Activated naive CD8-positive, alpha-beta T cell treated with anti-CD3 and anti-CD28 coated beads, Interleukin-2, amount 50 U/mL, for 24 hours (primary cell): ENCODE results near the gene MYL2.

ENCODE experiments used
- ATAC-seq: fragments of 150-1000 bp; cut with Tn5 transposase; one replicate; pipeline ENCODE4 v1.10.0; 2021
- DNase-seq: peaks from one replicate; pipeline ENCODE4 v3.0.0; 2021
- H3K27ac Mint-ChIP-seq: one replicate; pipeline ENCODE4 v1.8.0; 2021; ENCODE audit warnings: mild to moderate bottlenecking, mixed read lengths
- H3K27me3 Mint-ChIP-seq: one replicate; pipeline ENCODE4 v1.8.0; 2021; ENCODE audit warnings: mixed read lengths
- H3K36me3 Mint-ChIP-seq: one replicate; pipeline ENCODE4 v1.8.0; 2021; ENCODE audit warnings: low read depth, mixed read lengths
- H3K4me1 Mint-ChIP-seq: one replicate; pipeline ENCODE4 v1.8.0; 2021; ENCODE audit warnings: mixed read lengths
- H3K4me3 Mint-ChIP-seq: one replicate; pipeline ENCODE4 v1.8.0; 2021; ENCODE audit warnings: mild to moderate bottlenecking, moderate library complexity, mixed read lengths
- H3K9me3 Mint-ChIP-seq: one replicate; pipeline ENCODE4 v1.8.0; 2021; ENCODE audit warnings: mixed read lengths

The MYL2 gene

GRCh38 chr12:110917961-110918360, 2.4 kb downstream of the MYL2 start:
- Mint-ChIP-seq H3K27ac (no peak overlapping the region), H3K27me3 (peaks cover 5% of the 10 kb centered on the region), H3K4me3 (no peak overlapping the region), H3K4me1 (peaks cover 2% of the 10 kb centered on the region), H3K9me3 (no peaks in the 10 kb centered on the region), H3K36me3 (no peaks in the 10 kb centered on the region)
- ATAC-seq (no peak), DNase-seq (no peak)

- H3K9me3 Mint-ChIP-seq, result no peaks in the 10 kb centered on the region
- peaks cover 5% of the 10 kb centered on the region for H3K27me3 Mint-ChIP-seq
- no peak for DNase-seq
- H3K4me1 Mint-ChIP-seq, result peaks cover 2% of the 10 kb centered on the region
- no peak overlapping the region for H3K4me3 Mint-ChIP-seq
- H3K27ac Mint-ChIP-seq, result no peak overlapping the region
- no peak for ATAC-seq
- H3K36me3 Mint-ChIP-seq, result no peaks in the 10 kb centered on the region
Observed at GRCh38 chr12:110917467-110917866, 2.9 kb downstream of the MYL2 start.

- Mint-ChIP-seq H3K36me3 (no peaks in the 10 kb centered on the region), H3K9me3 (no peaks in the 10 kb centered on the region), H3K27ac (no peak overlapping the region), H3K27me3 (peaks cover 5% of the 10 kb centered on the region), H3K4me3 (no peak overlapping the region), H3K4me1 (peaks cover 2% of the 10 kb centered on the region)
- ATAC-seq (no peak), DNase-seq (no peak)
Observed at GRCh38 chr12:110916295-110916875, 4.0 kb downstream of the MYL2 start.

GRCh38 chr12:110913119-110914056, 7.0 kb downstream of the MYL2 start:
- Mint-ChIP-seq H3K36me3 (no peaks in the 10 kb centered on the region), H3K27me3 (no peaks in the 10 kb centered on the region), H3K4me1 (peaks cover 2% of the 10 kb centered on the region), H3K27ac (peak overlapping the region; percentile 0), H3K4me3 (no peak overlapping the region), H3K9me3 (no peaks in the 10 kb centered on the region)
- DNase-seq (no peak), ATAC-seq (peak; percentile 46)

- Mint-ChIP-seq H3K36me3 (no peaks in the 10 kb centered on the region), H3K4me3 (no peak overlapping the region), H3K4me1 (peaks cover 2% of the 10 kb centered on the region), H3K9me3 (no peaks in the 10 kb centered on the region), H3K27ac (no peak overlapping the region), H3K27me3 (no peaks in the 10 kb centered on the region)
- DNase-seq (no peak), ATAC-seq (no peak)
Observed at GRCh38 chr12:110912263-110912662, 8.1 kb downstream of the MYL2 start.

- no peak for ATAC-seq
Observed at GRCh38 chr12:110908377-110909152, 11.8 kb downstream of the MYL2 start.

GRCh38 chr12:110907583-110907982, 12.8 kb downstream of the MYL2 start:
- Mint-ChIP-seq H3K27ac (no peak overlapping the region), H3K36me3 (no peaks in the 10 kb centered on the region), H3K27me3 (no peaks in the 10 kb centered on the region), H3K4me3 (no peak overlapping the region), H3K9me3 (no peaks in the 10 kb centered on the region), H3K4me1 (no peaks in the 10 kb centered on the region)
- no peak for DNase-seq
- ATAC-seq, result no peak

More at GRCh38 chr12:110908377-110909152, 11.8 kb downstream of the MYL2 start:
- DNase-seq, result no peak
- no peaks in the 10 kb centered on the region for H3K4me1 Mint-ChIP-seq
- no peaks in the 10 kb centered on the region for H3K9me3 Mint-ChIP-seq
- H3K4me3 Mint-ChIP-seq, result no peak overlapping the region
- H3K27me3 Mint-ChIP-seq, result no peaks in the 10 kb centered on the region
- no peaks in the 10 kb centered on the region for H3K36me3 Mint-ChIP-seq
- no peak overlapping the region for H3K27ac Mint-ChIP-seq

GRCh38 chr12:110906985-110907384, 13.4 kb downstream of the MYL2 start:
- H3K9me3 Mint-ChIP-seq, result no peaks in the 10 kb centered on the region
- ATAC-seq, result no peak
- H3K27me3 Mint-ChIP-seq, result no peaks in the 10 kb centered on the region
- no peaks in the 10 kb centered on the region for H3K36me3 Mint-ChIP-seq
- H3K4me3 Mint-ChIP-seq, result no peak overlapping the region
- no peaks in the 10 kb centered on the region for H3K4me1 Mint-ChIP-seq
- no peak overlapping the region for H3K27ac Mint-ChIP-seq
- DNase-seq, result no peak

- no peaks in the 10 kb centered on the region for H3K9me3 Mint-ChIP-seq
- H3K4me1 Mint-ChIP-seq, result no peaks in the 10 kb centered on the region
- no peaks in the 10 kb centered on the region for H3K27me3 Mint-ChIP-seq
- DNase-seq, result no peak
- ATAC-seq, result no peak
- no peak overlapping the region for H3K27ac Mint-ChIP-seq
- no peak overlapping the region for H3K4me3 Mint-ChIP-seq
- H3K36me3 Mint-ChIP-seq, result no peaks in the 10 kb centered on the region
Observed at GRCh38 chr12:110906516-110906915, 13.9 kb downstream of the MYL2 start.

- Mint-ChIP-seq H3K27me3 (no peaks in the 10 kb centered on the region), H3K9me3 (no peaks in the 10 kb centered on the region), H3K27ac (no peak overlapping the region), H3K4me3 (no peak overlapping the region), H3K36me3 (no peaks in the 10 kb centered on the region), H3K4me1 (no peaks in the 10 kb centered on the region)
- no peak for DNase-seq
- no peak for ATAC-seq
Observed at GRCh38 chr12:110906083-110906482, 14.3 kb downstream of the MYL2 start.

GRCh38 chr12:110903511-110903910, 16.9 kb downstream of the MYL2 start:
- H3K4me1 Mint-ChIP-seq, result no peaks in the 10 kb centered on the region

GRCh38 chr12:110901401-110901800, 19.0 kb downstream of the MYL2 start:
- Mint-ChIP-seq H3K36me3 (no peaks in the 10 kb centered on the region), H3K27ac (no peak overlapping the region), H3K4me1 (no peaks in the 10 kb centered on the region), H3K27me3 (no peaks in the 10 kb centered on the region), H3K4me3 (no peak overlapping the region), H3K9me3 (no peaks in the 10 kb centered on the region)
- DNase-seq (no peak), ATAC-seq (no peak)

More at GRCh38 chr12:110903511-110903910, 16.9 kb downstream of the MYL2 start:
- H3K36me3 Mint-ChIP-seq, result no peaks in the 10 kb centered on the region
- ATAC-seq (no peak), DNase-seq (no peak)
- H3K9me3 Mint-ChIP-seq, result no peaks in the 10 kb centered on the region
- H3K27ac Mint-ChIP-seq, result no peak overlapping the region
- no peak overlapping the region for H3K4me3 Mint-ChIP-seq
- H3K27me3 Mint-ChIP-seq, result no peaks in the 10 kb centered on the region

GRCh38 chr12:110896559-110896958, 23.8 kb downstream of the MYL2 start:
- H3K27ac Mint-ChIP-seq, result no peak overlapping the region
- H3K27me3 Mint-ChIP-seq, result peaks cover 6% of the 10 kb centered on the region
- H3K9me3 Mint-ChIP-seq, result no peaks in the 10 kb centered on the region
- ATAC-seq (no peak), DNase-seq (no peak)
- H3K4me1 Mint-ChIP-seq, result peaks cover 9% of the 10 kb centered on the region
- H3K36me3 Mint-ChIP-seq, result no peaks in the 10 kb centered on the region
- no peak overlapping the region for H3K4me3 Mint-ChIP-seq

GRCh38 chr12:110893956-110894355, 26.4 kb downstream of the MYL2 start:
- Mint-ChIP-seq H3K36me3 (no peaks in the 10 kb centered on the region), H3K27ac (no peak overlapping the region), H3K27me3 (peaks cover 7% of the 10 kb centered on the region), H3K9me3 (no peaks in the 10 kb centered on the region), H3K4me3 (no peak overlapping the region), H3K4me1 (peaks cover 9% of the 10 kb centered on the region)
- ATAC-seq (no peak), DNase-seq (no peak)

- H3K36me3 Mint-ChIP-seq, result no peaks in the 10 kb centered on the region
- no peak for ATAC-seq
Observed at GRCh38 chr12:110889361-110889760, 31.0 kb downstream of the MYL2 start.

More at GRCh38 chr12:110889361-110889760, 31.0 kb downstream of the MYL2 start:
- Mint-ChIP-seq H3K9me3 (no peaks in the 10 kb centered on the region), H3K27ac (no peak overlapping the region), H3K4me3 (no peak overlapping the region), H3K27me3 (peaks cover 5% of the 10 kb centered on the region), H3K4me1 (peaks cover 9% of the 10 kb centered on the region)
- no peak for DNase-seq
